HTERT RPE-1 (cell line): ENCODE measurements around the gene BAD.

Experiments
- in situ Hi-C: fragments of 300-500 bp; cut with MboI; formaldehyde crosslinking; loops from 4 replicates; pipeline ENCODE4 v1.14.3; 2020; ENCODE audit warnings: low sequenced_read_pairs

BAD gene

DNA sequence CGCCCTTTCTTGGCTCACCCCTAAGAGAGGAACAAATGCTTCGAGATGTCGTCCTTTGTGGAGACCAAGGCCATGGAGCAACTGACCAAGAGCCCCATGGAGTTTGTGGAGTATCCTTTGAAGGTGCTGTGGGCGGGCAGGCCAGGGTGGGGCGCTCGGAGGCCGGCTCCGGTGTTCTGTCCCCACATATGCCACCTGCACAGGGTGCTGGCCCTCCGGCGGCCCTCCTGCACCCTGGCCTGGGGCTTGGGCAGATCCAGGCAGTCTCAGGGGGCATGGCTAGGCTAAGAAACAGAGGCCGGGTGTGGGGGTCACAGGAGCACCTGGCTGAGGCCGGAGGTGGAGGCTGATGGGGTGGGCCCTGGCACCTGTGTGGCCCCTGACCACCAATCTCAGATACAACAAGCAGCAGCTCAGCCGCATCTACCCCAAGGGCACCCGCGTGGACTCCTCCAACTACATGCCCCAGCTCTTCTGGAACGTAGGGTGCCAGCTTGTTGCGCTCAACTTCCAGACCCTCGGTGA, 22.8 kb downstream of the BAD start:
- in situ Hi-C loops = no loop called here

- in situ Hi-C loops = no loop called here
These were observed 24.2 kb downstream of the BAD start for GRCh38 chr11:64260147-64260708.

- in situ Hi-C loops = no loop called here
These were observed 24.9 kb downstream of the BAD start for GRCh38 chr11:64259533-64260067.

- in situ Hi-C loops = no loop called here
These were observed 25.4 kb downstream of the BAD start for GRCh38 chr11:64258946-64259532.

- in situ Hi-C loops = no loop called here
These were observed 26.1 kb downstream of the BAD start for GRCh38 chr11:64258356-64258755.

- in situ Hi-C loops = no loop called here
These were observed 28.2 kb downstream of the BAD start for GRCh38 chr11:64256300-64256699.

DNA sequence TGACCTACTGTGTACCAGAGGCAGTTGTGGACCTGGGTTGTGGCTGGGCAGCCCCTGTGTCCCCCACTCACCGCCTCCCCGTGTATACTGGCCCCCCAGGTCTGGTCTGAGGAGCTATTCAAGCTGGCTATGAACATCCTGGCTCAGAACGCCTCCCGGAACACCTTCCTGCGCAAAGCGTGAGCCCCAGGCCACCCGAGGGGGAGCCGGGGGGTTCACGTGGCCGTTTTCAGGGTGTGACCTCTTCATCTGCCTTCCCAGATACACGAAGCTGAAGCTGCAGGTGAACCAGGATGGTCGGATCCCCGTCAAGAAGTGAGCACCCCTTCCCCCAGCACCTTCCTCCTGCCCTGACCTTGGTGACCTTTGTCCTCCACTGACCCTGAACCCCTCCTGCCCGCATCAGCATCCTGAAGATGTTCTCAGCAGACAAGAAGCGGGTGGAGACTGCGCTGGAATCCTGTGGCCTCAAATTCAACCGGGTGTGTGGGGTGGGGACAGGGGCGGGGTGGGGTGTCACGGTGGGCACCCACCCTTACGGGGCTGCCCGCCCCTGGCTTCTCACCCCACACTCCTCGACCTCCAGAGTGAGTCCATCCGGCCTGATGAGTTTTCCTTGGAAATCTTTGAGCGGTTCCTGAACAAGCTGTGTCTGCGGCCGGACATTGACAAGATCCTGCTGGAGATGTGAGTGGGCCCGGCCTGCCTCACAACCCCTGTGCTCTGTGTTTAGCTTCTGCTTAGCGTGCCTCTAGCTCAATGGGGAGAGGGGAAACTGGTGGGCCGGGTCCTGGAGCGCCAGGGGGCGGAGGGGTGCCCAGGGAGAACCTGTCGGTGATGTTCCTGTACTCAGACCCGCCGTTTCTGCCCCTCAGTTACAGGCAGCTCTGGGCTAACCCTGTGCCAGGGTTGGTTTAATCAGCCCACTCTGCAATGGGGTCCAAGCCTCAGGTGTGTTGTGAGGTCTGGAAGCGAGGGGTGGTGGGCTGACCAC, 29.0 kb downstream of the BAD start:
- in situ Hi-C loops = no loop called here

DNA sequence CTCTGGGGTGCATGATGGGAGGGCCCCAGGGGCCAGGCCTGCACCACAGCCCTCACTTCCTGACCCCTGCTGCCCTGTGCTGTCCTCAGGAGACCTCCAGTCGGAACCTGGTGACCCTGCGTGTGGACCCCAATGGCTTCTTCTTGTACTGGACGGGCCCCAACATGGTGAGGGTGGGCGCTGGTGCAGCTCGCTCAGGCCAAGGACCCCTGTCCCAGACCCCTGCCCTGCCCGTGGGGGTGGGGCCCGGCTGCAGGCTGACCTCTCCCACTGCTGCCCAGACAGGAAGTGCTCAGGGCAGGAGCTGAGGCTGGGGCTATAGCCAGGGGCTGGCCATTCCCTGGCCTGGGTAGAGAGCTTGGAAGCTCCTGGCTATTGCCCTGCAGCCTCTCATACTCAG, 30.1 kb downstream of the BAD start:
- in situ Hi-C loops = no loop called here

GRCh38 chr11:64253481-64253880, 31.0 kb downstream of the BAD start:
- in situ Hi-C loops = no loop called here

DNA sequence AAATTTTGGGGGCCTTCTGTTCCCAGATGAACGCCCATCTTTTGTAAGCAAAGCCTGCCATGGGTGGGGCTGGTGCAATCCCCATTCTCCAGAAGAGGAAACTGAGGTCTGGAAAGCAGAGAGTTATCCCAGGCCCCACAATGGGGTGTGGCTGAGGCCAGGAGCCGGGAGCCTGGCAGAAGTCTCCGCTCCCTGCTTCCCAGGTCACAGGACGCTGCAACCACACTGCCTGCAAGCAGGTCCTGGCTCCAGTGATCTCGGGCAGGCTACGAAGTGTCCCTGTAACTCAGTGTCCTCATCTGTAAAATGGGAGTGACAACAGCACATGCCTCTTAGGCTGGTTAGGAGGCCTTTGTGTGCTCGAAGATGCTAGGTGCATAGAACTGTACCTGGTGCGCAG, 31.4 kb downstream of the BAD start:
- in situ Hi-C loops = no loop called here

DNA sequence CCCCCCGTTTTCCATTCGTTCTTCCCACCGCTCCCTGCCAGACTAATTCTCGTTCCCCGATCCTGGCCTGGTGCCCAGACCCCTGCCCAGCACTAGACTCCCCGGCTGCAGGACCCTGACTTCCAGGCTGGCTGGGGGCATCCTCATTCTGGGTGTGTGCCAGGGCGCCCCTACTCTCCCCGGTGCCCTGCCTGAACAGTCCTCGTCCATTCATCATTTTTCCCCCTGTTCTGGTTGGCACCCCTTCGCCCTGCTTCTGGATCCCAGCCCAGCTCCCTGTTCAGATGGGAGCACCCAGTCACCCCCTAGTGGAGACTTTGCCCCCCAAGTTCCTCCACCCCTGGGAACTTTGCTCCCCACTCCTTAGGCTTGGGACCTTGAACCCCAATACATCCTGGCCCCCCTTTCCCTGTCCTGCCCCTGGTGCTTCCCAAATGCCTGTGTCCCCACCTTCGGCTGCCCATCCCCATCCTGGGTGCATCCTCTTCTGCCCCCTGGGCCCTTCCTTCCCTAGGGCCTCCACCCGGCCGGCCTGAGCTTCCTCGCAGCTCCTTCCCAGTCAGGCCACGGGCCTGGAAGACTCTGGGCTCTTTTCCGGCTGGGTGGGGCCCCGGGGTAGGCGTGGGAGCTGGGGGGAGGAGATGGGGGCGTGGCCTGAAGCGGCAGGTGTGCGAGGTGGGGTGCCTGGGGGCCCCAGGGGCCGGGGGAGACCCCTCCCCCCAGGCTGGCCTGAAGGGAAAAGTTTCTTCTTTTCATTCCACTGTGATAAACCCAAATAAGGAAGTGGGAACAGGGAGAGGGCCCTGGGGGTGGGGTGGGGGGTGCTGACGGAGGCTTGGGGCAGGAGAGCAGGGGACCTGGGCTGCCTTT, 32.2 kb downstream of the BAD start:
- in situ Hi-C loops = no loop called here

- in situ Hi-C loops = no loop called here
These were observed 32.8 kb downstream of the BAD start for GRCh38 chr11:64251753-64252002.

- in situ Hi-C loops = no loop called here
These were observed 33.3 kb downstream of the BAD start, which contains the start of gene PLCB3 for GRCh38 chr11:64251016-64251752. Gene PLCB3 (plus strand): TSS chr11:64251530. CDS start chr11:64251650, 120 bp downstream.

DNA sequence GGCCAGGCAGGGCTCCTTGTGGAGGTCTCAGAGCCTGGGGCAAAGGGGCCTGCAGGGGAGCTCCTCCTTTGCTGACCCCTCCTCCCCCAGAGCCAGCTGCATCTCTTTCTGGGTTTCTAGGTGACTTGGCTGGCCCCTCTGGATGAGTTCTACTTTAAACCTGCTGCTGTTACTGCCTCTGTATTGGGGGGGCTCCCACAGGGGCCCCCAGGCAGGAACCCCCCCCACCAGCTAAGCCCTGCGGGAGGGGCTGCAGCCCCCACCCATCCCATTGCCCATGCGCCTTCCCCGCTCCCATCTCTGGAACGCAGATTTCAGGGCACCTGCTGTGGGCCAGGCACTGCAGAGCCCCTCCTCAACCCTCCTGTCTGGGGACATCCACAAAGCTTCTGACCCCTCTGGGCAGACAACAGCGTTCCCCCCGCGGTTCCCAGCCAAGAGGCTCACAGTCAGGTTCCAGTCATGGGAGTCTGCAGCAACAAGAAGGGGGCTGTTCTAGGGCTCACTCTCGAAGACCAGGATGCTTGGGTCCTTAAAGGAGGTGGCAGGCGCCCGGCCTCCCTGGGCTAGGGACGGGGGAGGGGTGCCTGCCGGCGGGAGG, 34.0 kb downstream of the BAD start:
- in situ Hi-C loops = no loop called here

GRCh38 chr11:64249563-64250414, 34.7 kb downstream of the BAD start:
- in situ Hi-C loops = no loop called here

- in situ Hi-C loops = no loop called here
These were observed 35.4 kb downstream of the BAD start for GRCh38 chr11:64249038-64249437.

DNA sequence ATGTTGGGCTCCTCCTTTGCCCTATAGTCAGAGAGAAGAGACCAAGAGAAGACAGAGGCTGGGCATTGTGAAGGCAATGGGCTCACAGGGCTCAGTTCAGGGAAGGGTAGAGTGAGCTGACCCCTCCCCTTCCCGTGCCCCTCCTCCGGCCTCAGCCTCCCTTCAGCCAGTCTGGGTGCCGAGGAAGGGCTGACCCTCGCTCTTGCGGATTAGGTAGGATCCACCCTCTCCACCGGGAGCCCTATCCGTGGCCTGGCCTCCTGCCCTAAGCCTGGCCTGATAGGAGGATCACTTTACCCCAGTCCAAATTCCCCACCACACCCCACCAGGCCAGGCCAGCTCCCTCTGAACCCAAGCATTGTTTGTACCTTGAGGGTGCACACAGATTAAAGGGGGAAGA, 35.9 kb downstream of the BAD start:
- in situ Hi-C loops = no loop called here

- in situ Hi-C loops = no loop called here
These were observed 36.5 kb downstream of the BAD start for GRCh38 chr11:64247729-64248531.
